Limb (tissue), 2 donors: Measurements from ENCODE around the gene VCP.
"Not testable (repeated sequence)": the region's sequence is repeated elsewhere in the genome, so short reads cannot be mapped to it uniquely, and the experiment has no call there.

Experiments
- DNase-seq, 2 donors: peaks; one replicate each; pipeline ENCODE4 v3.0.0-alpha.2; 2016; ENCODE audit errors: extremely low spot score in 2 of 2

VCP gene

GRCh38 chr9:35026671-35027070 is 45.8 kb downstream of the VCP start:
- no peak for DNase-seq

- DNase-seq, result not testable (repeated sequence)
Measured at GRCh38 chr9:35023443-35023842, 49.0 kb downstream of the VCP start.

DNA sequence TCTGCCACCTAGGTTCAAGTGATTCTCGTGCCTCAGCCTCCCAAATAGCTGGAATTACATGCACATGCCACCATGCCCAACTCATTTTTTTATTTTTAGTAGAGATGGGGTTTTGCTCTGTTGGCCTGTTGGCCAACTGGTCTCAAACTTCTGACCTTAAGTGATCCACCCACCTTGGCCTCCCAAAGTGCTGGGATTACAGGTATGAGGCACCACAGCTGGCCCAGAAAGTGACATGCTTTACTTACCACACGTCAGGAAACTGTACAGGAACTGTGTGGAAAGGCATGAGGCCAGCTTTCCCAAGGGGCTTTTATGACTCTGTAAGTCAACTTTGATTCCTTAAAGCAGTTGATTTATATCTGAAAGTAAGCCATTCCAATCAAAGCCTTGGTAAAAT is 57.9 kb downstream of the VCP start:
- DNase-seq, result no peak

- DNase-seq, result no peak
Measured at GRCh38 chr9:35010351-35010958, 62.0 kb downstream of the VCP start.
